Inflammatory macrophage treated with lipopolysaccharide for 1 hour (primary cell): ENCODE results near the gene SLC25A10.
"Not testable (repeated sequence)": the region's sequence is repeated elsewhere in the genome, so short reads cannot be mapped to it uniquely, and the experiment has no call there.

Experiments
- DNase-seq, 2 donors: peaks; one replicate each; pipeline ENCODE4 v3.0.0-alpha.2; 2020 to 2022

SLC25A10 gene

GRCh38 chr17:81723651-81724209 is 11.6 kb downstream of the SLC25A10 start:
- DNase-seq = no peak

GRCh38 chr17:81725439-81725838 is 13.4 kb downstream of the SLC25A10 start:
- DNase-seq = no peak

GRCh38 chr17:81726004-81726403 is 13.9 kb downstream of the SLC25A10 start:
- DNase-seq = no peak

- no peak for DNase-seq
These were observed 15.4 kb downstream of the SLC25A10 start for GRCh38 chr17:81727324-81728031.

- DNase-seq = peak; percentile 51 to 92
These were observed 21.7 kb downstream of the SLC25A10 start for GRCh38 chr17:81733507-81734404.

- DNase-seq = no peak
These were observed 22.6 kb downstream of the SLC25A10 start for GRCh38 chr17:81734405-81735263.

- peak; percentile 84 to 94 for DNase-seq
These were observed 23.4 kb downstream of the SLC25A10 start for GRCh38 chr17:81735264-81736102.

- no peak for DNase-seq
These were observed 26.1 kb downstream of the SLC25A10 start for GRCh38 chr17:81737947-81738800.

GRCh38 chr17:81738801-81739393 is 26.8 kb downstream of the SLC25A10 start:
- no peak for DNase-seq

- DNase-seq = not testable (repeated sequence)
These were observed 27.5 kb downstream of the SLC25A10 start for GRCh38 chr17:81739593-81739992.

- DNase-seq = peak in 1 of 2 donors; percentile 9
These were observed 28.4 kb downstream of the SLC25A10 start for GRCh38 chr17:81740395-81740961.

GRCh38 chr17:81741049-81741593 is 29.0 kb downstream of the SLC25A10 start:
- DNase-seq = no peak

- DNase-seq = no peak
These were observed 29.7 kb downstream of the SLC25A10 start for GRCh38 chr17:81741594-81742452.
